ENCODE data around the gene GSAP. TPM values are rescaled to one million over a fixed set of nuclear protein-coding genes. Genes with fewer than 3 reads are reported as not detected.

Gene GSAP
- total and polyA plus RNA-seq, 2 donors (not counting 1 experiment from before 2014, with no cell fraction given), result 4.4 to 21.5 TPM

DNA sequence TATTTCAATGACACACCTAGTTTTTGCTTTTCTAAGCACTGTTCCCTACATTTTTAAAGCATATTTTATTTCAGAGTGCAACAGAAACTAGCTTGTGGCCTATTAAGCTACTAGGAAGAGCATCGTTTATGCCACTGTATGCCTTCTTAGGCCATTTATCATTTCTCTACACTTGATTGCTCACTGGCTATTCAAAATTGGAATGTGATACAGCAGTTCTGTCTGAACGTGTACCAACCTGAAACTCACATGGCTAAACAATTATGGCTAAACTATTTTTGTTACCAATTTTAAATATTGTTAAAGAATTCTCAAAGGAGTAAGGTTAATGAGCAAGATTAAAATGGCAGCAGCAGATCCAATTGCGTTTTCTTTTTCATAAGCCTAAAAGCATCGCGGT lies 105.2 kb downstream of the GSAP start:
- no peaks in the 10 kb centered on the region for H3K4me1 ChIP-seq (ENCODE audit: control insufficient read depth, extremely low read depth, insufficient read depth, low read length)
- no peaks in the 10 kb centered on the region for H3K36me3 ChIP-seq (ENCODE audit: control insufficient read depth, insufficient read depth, low read length)
- H3K4me3 ChIP-seq (replicated peaks in 1 of 4; ENCODE audit: control extremely low read depth in 1 of 4, insufficient read depth in 1 of 4, low read depth in 3 of 4, low read length in 4 of 4), result no peak overlapping the region
- no peaks in the 10 kb centered on the region for H3K27me3 ChIP-seq (ENCODE audit: control insufficient read depth, insufficient read depth, low read length)
- TF ChIP-seq, protein P1, sequence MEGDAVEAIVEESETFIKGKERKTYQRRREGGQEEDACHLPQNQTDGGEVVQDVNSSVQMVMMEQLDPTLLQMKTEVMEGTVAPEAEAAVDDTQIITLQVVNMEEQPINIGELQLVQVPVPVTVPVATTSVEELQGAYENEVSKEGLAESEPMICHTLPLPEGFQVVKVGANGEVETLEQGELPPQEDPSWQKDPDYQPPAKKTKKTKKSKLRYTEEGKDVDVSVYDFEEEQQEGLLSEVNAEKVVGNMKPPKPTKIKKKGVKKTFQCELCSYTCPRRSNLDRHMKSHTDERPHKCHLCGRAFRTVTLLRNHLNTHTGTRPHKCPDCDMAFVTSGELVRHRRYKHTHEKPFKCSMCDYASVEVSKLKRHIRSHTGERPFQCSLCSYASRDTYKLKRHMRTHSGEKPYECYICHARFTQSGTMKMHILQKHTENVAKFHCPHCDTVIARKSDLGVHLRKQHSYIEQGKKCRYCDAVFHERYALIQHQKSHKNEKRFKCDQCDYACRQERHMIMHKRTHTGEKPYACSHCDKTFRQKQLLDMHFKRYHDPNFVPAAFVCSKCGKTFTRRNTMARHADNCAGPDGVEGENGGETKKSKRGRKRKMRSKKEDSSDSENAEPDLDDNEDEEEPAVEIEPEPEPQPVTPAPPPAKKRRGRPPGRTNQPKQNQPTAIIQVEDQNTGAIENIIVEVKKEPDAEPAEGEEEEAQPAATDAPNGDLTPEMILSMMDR (conservative IDR thresholded peaks at IDR 0.05 in 1 of 2, IDR thresholded peaks at IDR 0.05 in 1 of 2; ENCODE audit: low read depth in 1 of 2, low read length in 2 of 2), result no peak
- no peak for TF ChIP-seq EZH2 (IDR thresholded peaks at IDR 0.05; ENCODE audit: low read length, missing control alignments)
- H3K9ac ChIP-seq (ENCODE audit: insufficient read depth, low read length), result no peak overlapping the region
- no peak overlapping the region for H2AFZ ChIP-seq (ENCODE audit: low read length)
- no peaks in the 10 kb centered on the region for H3K9me3 ChIP-seq (ENCODE audit: control insufficient read depth, insufficient read depth, low read depth, low read length)
- no peaks in the 10 kb centered on the region for H4K20me1 ChIP-seq (ENCODE audit: control insufficient read depth, extremely low read depth, insufficient read depth, low read length)
- no peak overlapping the region for H3K27ac ChIP-seq (ENCODE audit: insufficient read depth, low read length)
- H3K79me2 ChIP-seq (ENCODE audit: control insufficient read depth, insufficient read depth, low read length), result no peaks in the 10 kb centered on the region
- DNase-seq (ENCODE audit: low read depth in 2 of 2), result no peak
- no peak overlapping the region for H3K4me2 ChIP-seq (ENCODE audit: extremely low read depth, insufficient read depth, low read length)

DNA sequence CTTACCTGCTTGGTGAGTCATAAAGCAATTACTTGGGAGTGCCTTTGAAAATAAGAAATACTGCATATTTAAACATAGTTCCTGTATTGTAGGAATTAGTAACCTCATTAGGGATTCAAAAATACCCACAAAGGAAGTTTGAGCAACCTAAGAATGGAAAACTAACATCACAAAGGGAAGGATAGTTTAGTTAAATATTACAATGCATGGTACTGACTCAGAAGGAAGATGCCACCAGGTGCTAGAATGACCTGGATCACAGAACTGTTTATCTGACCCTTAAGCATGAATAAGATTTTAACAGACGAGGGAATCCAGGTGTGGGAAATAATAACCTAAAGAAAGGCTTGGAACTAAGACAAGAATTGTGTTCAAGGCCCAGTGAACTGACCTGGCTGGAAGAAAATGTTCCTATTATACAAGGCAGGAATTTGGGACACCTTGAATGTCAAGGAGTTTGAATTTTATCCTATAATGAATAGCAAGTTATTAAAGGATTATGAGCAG lies 106.4 kb downstream of the GSAP start:
- TF ChIP-seq, protein P1 (conservative IDR thresholded peaks at IDR 0.05 in 1 of 2, IDR thresholded peaks at IDR 0.05 in 1 of 2; ENCODE audit: low read depth in 1 of 2, low read length in 2 of 2), result no peak
- TF ChIP-seq EZH2 (IDR thresholded peaks at IDR 0.05; ENCODE audit: low read length, missing control alignments), result no peak
- Histone ChIP-seq H3K4me2 (ENCODE audit: extremely low read depth, insufficient read depth, low read length) (no peak overlapping the region), H3K27ac (ENCODE audit: insufficient read depth, low read length) (no peak overlapping the region), H3K4me1 (ENCODE audit: control insufficient read depth, extremely low read depth, insufficient read depth, low read length) (no peaks in the 10 kb centered on the region), H3K27me3 (ENCODE audit: control insufficient read depth, insufficient read depth, low read length) (no peaks in the 10 kb centered on the region), H3K79me2 (ENCODE audit: control insufficient read depth, insufficient read depth, low read length) (no peaks in the 10 kb centered on the region), H2AFZ (ENCODE audit: low read length) (no peak overlapping the region), H3K9ac (ENCODE audit: insufficient read depth, low read length) (no peak overlapping the region), H4K20me1 (ENCODE audit: control insufficient read depth, extremely low read depth, insufficient read depth, low read length) (no peaks in the 10 kb centered on the region), H3K9me3 (ENCODE audit: control insufficient read depth, insufficient read depth, low read depth, low read length) (no peaks in the 10 kb centered on the region), H3K36me3 (ENCODE audit: control insufficient read depth, insufficient read depth, low read length) (no peaks in the 10 kb centered on the region), H3K4me3 (replicated peaks in 1 of 4; ENCODE audit: control extremely low read depth in 1 of 4, insufficient read depth in 1 of 4, low read depth in 3 of 4, low read length in 4 of 4) (no peak overlapping the region)
- DNase-seq (ENCODE audit: low read depth in 2 of 2), result no peak

DNA sequence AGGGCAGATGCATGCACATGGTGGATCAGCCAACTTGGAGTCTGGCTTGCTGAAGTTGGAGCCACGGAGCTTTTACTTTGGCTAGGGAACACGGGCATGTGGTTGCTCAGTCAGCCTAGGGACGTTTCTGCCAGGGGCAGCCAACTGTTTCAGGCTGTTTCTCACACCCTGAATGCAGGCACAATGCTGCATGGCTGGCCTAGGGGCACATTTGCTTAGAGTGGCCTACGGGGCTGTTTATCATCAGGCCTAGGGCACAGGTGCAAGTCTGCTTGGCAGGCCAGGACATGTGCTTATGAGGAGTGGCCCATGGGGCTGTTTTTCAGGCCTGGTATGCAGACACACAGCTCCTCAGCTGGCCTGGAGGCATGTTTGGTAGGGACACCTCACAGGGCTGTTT lies 107.4 kb downstream of the GSAP start:
- no peak for DNase-seq (ENCODE audit: low read depth in 2 of 2)
- H3K27me3 ChIP-seq (ENCODE audit: control insufficient read depth, insufficient read depth, low read length), result no peaks in the 10 kb centered on the region
- H3K4me3 ChIP-seq (replicated peaks in 1 of 4; ENCODE audit: control extremely low read depth in 1 of 4, insufficient read depth in 1 of 4, low read depth in 3 of 4, low read length in 4 of 4), result no peak overlapping the region
- H2AFZ ChIP-seq (ENCODE audit: low read length), result no peak overlapping the region
- no peaks in the 10 kb centered on the region for H3K79me2 ChIP-seq (ENCODE audit: control insufficient read depth, insufficient read depth, low read length)
- no peak overlapping the region for H3K27ac ChIP-seq (ENCODE audit: insufficient read depth, low read length)
- no peak overlapping the region for H3K4me2 ChIP-seq (ENCODE audit: extremely low read depth, insufficient read depth, low read length)
- H3K9me3 ChIP-seq (ENCODE audit: control insufficient read depth, insufficient read depth, low read depth, low read length), result no peaks in the 10 kb centered on the region
- no peaks in the 10 kb centered on the region for H3K36me3 ChIP-seq (ENCODE audit: control insufficient read depth, insufficient read depth, low read length)
- no peaks in the 10 kb centered on the region for H3K4me1 ChIP-seq (ENCODE audit: control insufficient read depth, extremely low read depth, insufficient read depth, low read length)
- no peak overlapping the region for H3K9ac ChIP-seq (ENCODE audit: insufficient read depth, low read length)
- TF ChIP-seq EZH2 (IDR thresholded peaks at IDR 0.05; ENCODE audit: low read length, missing control alignments), result no peak
- TF ChIP-seq, protein P1 (conservative IDR thresholded peaks at IDR 0.05 in 1 of 2, IDR thresholded peaks at IDR 0.05 in 1 of 2; ENCODE audit: low read depth in 1 of 2, low read length in 2 of 2), result no peak
- no peaks in the 10 kb centered on the region for H4K20me1 ChIP-seq (ENCODE audit: control insufficient read depth, extremely low read depth, insufficient read depth, low read length)

All from fibroblast of lung (primary cell).